Stimulated activated CD4-positive, alpha-beta T cell treated with anti-CD3 and anti-CD28 coated beads, Interleukin-12 subunit alpha, Interleukin-12 subunit beta, amount 100 ng/mL, for 24 hours (primary cell): ENCODE results near the gene GCK.

Experiments used
- DNase-seq, 2 experiments: peaks; one replicate each; pipeline ENCODE4 v3.0.0-alpha.2; 2020; ENCODE audit warnings: low read depth in 2 of 2

The GCK gene

GRCh38 chr7:44222776-44223261, 33.6 kb upstream of the GCK start:
- no peak for DNase-seq

GRCh38 chr7:44222074-44222473, 32.8 kb upstream of the GCK start:
- DNase-seq, result no peak

- DNase-seq, result no peak
These were observed 32.1 kb upstream of the GCK start for GRCh38 chr7:44221231-44221791.

GRCh38 chr7:44220358-44221112, 31.3 kb upstream of the GCK start:
- no peak for DNase-seq

- DNase-seq, result no peak
These were observed 30.8 kb upstream of the GCK start for GRCh38 chr7:44220046-44220357.

GRCh38 chr7:44219371-44220045, 30.3 kb upstream of the GCK start:
- DNase-seq, result no peak

- no peak for DNase-seq
These were observed 29.4 kb upstream of the GCK start for GRCh38 chr7:44218418-44219201.

GRCh38 chr7:44217852-44218402, 28.7 kb upstream of the GCK start:
- no peak for DNase-seq

- no peak for DNase-seq
These were observed 28.0 kb upstream of the GCK start for GRCh38 chr7:44217223-44217714.

- DNase-seq, result no peak
These were observed 27.4 kb upstream of the GCK start for GRCh38 chr7:44216521-44217222.

- no peak for DNase-seq
These were observed 26.8 kb upstream of the GCK start for GRCh38 chr7:44216019-44216418.

- no peak for DNase-seq
These were observed 26.3 kb upstream of the GCK start for GRCh38 chr7:44215531-44215930.

- no peak for DNase-seq
These were observed 24.7 kb upstream of the GCK start for GRCh38 chr7:44213877-44214388.

- DNase-seq, result no peak
These were observed 24.1 kb upstream of the GCK start for GRCh38 chr7:44213206-44213876.

GRCh38 chr7:44212581-44213184, 23.4 kb upstream of the GCK start:
- no peak for DNase-seq

- no peak for DNase-seq
These were observed 22.8 kb upstream of the GCK start for GRCh38 chr7:44212018-44212417.

- no peak for DNase-seq
These were observed 22.0 kb upstream of the GCK start for GRCh38 chr7:44211126-44211675.

GRCh38 chr7:44210107-44210506, 20.9 kb upstream of the GCK start:
- DNase-seq, result no peak

GRCh38 chr7:44208085-44208484, 18.8 kb upstream of the GCK start:
- DNase-seq, result no peak

- no peak for DNase-seq
These were observed 16.8 kb upstream of the GCK start for GRCh38 chr7:44206008-44206407.
